Measurements from ENCODE around the gene FBXW8. TPM values are rescaled to one million over a fixed set of nuclear protein-coding genes. Genes with fewer than 3 reads are reported as not detected.

FBXW8 gene
- total RNA-seq, 2 donors from 2014 or later: 26.1 to 34.7 TPM

DNA sequence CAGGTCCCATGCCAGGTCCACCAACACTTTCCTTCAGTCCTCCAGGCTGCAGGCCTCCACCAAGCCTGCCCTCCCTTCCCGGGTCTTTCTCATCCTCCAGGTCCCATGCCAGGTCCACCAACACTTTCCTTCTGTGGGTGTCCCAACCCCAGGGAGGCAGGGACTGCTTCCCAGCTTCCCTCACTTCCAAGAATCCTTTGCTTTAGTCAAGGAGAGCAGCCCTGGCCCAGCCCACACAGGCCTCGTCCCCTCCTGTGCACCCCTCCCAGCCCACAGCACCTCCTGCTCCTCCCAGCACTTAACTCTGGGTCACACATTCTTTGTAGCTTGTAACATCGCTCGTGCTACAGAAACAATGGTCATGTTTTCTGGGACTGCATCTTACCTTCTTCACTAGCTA lies 115.6 kb downstream of the FBXW8 start:
- Histone ChIP-seq H3K4me1 (ENCODE audit: control insufficient read depth, insufficient read depth, low read length) (peaks cover 2% of the 10 kb centered on the region), H3K4me3 (ENCODE audit: low read length) (no peak overlapping the region), H3K36me3 (ENCODE audit: control insufficient read depth, insufficient read depth, low read length) (peaks cover 32% of the 10 kb centered on the region), H3K9me3 (ENCODE audit: control insufficient read depth, low read length) (no peaks in the 10 kb centered on the region), H3K9ac (ENCODE audit: extremely low read depth, low read length, poor library complexity, severe bottlenecking) (no peak overlapping the region), H3K27ac (ENCODE audit: low read depth, low read length) (no peak overlapping the region), H3K27me3 (ENCODE audit: control insufficient read depth, insufficient read depth, low read length, poor library complexity, severe bottlenecking) (no peaks in the 10 kb centered on the region)
- Mint-ChIP-seq H3K4me1 (peaks cover 15% of the 10 kb centered on the region), H3K4me3 (no peak overlapping the region), H3K36me3 (ENCODE audit: low read depth) (peaks cover 39% of the 10 kb centered on the region), H3K9me3 (no peaks in the 10 kb centered on the region), H3K27me3 (ENCODE audit: insufficient read depth) (no peaks in the 10 kb centered on the region), H3K27ac (peak overlapping the region; percentile 64)
- DNase-seq: peak; percentile 82
- WGBS, 2 experiments (ENCODE audit: insufficient coverage in 1 of 2, insufficient read length in 1 of 2): 82 to 94% methylated on average over 2 to 4 of the region's 4 CpGs
- TF ChIP-seq, protein P1, sequence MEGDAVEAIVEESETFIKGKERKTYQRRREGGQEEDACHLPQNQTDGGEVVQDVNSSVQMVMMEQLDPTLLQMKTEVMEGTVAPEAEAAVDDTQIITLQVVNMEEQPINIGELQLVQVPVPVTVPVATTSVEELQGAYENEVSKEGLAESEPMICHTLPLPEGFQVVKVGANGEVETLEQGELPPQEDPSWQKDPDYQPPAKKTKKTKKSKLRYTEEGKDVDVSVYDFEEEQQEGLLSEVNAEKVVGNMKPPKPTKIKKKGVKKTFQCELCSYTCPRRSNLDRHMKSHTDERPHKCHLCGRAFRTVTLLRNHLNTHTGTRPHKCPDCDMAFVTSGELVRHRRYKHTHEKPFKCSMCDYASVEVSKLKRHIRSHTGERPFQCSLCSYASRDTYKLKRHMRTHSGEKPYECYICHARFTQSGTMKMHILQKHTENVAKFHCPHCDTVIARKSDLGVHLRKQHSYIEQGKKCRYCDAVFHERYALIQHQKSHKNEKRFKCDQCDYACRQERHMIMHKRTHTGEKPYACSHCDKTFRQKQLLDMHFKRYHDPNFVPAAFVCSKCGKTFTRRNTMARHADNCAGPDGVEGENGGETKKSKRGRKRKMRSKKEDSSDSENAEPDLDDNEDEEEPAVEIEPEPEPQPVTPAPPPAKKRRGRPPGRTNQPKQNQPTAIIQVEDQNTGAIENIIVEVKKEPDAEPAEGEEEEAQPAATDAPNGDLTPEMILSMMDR (conservative IDR thresholded peaks at IDR 0.05): no peak

DNA sequence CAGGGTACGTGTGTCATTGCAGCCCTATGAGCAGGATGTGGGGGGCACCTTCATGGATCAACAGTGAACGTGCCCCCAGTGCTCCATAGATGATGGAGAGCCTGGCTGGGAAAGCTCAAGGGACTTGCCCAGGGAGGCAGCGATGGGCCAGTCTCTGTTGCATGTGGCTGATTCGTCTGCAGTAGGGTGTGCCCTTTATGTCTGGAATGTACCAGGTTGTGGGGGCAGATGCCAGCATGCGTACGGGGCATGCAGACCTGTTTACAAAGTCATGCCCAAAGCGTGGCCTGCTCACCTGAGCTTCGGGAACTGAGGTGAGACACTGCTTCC lies 116.1 kb downstream of the FBXW8 start:
- Mint-ChIP-seq H3K4me3 (no peak overlapping the region), H3K9me3 (no peaks in the 10 kb centered on the region), H3K36me3 (ENCODE audit: low read depth) (peaks cover 39% of the 10 kb centered on the region), H3K4me1 (peaks cover 12% of the 10 kb centered on the region), H3K27ac (no peak overlapping the region), H3K27me3 (ENCODE audit: insufficient read depth) (no peaks in the 10 kb centered on the region)
- 94 to 97% methylated on average over 8 of the region's 8 CpGs for WGBS, 2 experiments (ENCODE audit: insufficient coverage in 1 of 2, insufficient read length in 1 of 2)
- Histone ChIP-seq H3K36me3 (ENCODE audit: control insufficient read depth, insufficient read depth, low read length) (peaks cover 32% of the 10 kb centered on the region), H3K9me3 (ENCODE audit: control insufficient read depth, low read length) (no peaks in the 10 kb centered on the region), H3K4me1 (ENCODE audit: control insufficient read depth, insufficient read depth, low read length) (peaks cover 2% of the 10 kb centered on the region), H3K9ac (ENCODE audit: extremely low read depth, low read length, poor library complexity, severe bottlenecking) (no peak overlapping the region), H3K27ac (ENCODE audit: low read depth, low read length) (no peak overlapping the region), H3K27me3 (ENCODE audit: control insufficient read depth, insufficient read depth, low read length, poor library complexity, severe bottlenecking) (no peaks in the 10 kb centered on the region), H3K4me3 (ENCODE audit: low read length) (no peak overlapping the region)
- TF ChIP-seq, protein P1 (conservative IDR thresholded peaks at IDR 0.05): no peak
- no peak for DNase-seq

DNA sequence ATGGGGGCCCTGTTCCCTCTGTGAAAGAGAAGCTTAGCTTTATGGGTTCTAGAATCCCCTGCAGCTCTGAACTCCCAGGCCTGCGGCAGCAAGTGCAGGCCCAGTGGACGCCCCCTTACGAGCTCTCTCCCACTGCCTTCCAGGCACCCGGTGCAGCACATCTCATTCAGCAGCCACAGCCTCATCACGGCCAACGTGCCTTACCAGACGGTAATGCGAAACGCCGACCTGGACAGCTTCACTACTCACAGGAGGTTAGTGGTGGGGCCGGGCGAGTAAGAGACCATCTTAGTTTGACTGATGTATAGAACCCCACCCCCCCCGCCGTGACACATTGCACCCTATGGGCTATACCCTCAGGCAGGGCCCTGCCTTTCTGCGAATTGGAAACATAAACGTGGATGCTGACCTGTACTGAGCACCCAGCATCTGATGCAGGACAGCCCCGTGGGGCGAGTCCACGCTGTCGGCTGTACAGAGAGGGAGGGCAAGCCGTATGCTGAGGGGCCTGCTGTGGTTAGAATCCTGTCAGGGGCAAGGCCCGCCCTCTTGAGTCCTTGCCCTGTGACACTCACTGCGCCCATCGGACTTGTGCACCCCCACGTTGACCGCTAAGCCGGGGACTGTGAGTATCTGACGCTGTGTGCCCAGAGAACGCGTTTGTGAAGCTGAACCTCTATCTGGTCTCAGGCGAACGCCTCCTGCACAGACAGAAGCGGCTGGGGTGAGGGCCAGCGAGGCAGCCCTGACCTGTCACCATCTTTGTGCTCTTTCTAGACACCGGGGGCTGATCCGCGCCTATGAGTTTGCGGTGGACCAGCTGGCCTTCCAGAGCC lies 116.7 kb downstream of the FBXW8 start:
- WGBS, 2 experiments (ENCODE audit: insufficient coverage in 1 of 2, insufficient read length in 1 of 2): 95 to 96% methylated on average over 18 to 38 of the region's 38 CpGs
- Histone ChIP-seq H3K27me3 (ENCODE audit: control insufficient read depth, insufficient read depth, low read length, poor library complexity, severe bottlenecking) (no peaks in the 10 kb centered on the region), H3K9me3 (ENCODE audit: control insufficient read depth, low read length) (no peaks in the 10 kb centered on the region), H3K4me3 (ENCODE audit: low read length) (no peak overlapping the region), H3K4me1 (ENCODE audit: control insufficient read depth, insufficient read depth, low read length) (peaks cover 2% of the 10 kb centered on the region), H3K36me3 (ENCODE audit: control insufficient read depth, insufficient read depth, low read length) (peaks cover 32% of the 10 kb centered on the region), H3K27ac (ENCODE audit: low read depth, low read length) (no peak overlapping the region), H3K9ac (ENCODE audit: extremely low read depth, low read length, poor library complexity, severe bottlenecking) (no peak overlapping the region)
- Mint-ChIP-seq H3K36me3 (ENCODE audit: low read depth) (peaks cover 39% of the 10 kb centered on the region), H3K4me3 (no peak overlapping the region), H3K27me3 (ENCODE audit: insufficient read depth) (no peaks in the 10 kb centered on the region), H3K9me3 (no peaks in the 10 kb centered on the region), H3K4me1 (peaks cover 10% of the 10 kb centered on the region), H3K27ac (no peak overlapping the region)
- TF ChIP-seq, protein P1 (conservative IDR thresholded peaks at IDR 0.05): no peak
- DNase-seq: peak; percentile 51

All from endodermal cell (in vitro differentiated cells).